HG03342 (cell line): Measurements from ENCODE around the gene FADS1.
A peak's percentile ranks its signal among the peaks of the same experiment; 100 is the strongest.

Experiments used
- ATAC-seq: cut with Tn5 transposase; IDR thresholded peaks from one replicate; pipeline ENCODE4 v1.9.1; 2021; ENCODE audit warnings: mild to moderate bottlenecking, moderate library complexity; ENCODE audit not compliant: unreplicated experiment

Gene FADS1

GRCh38 chr11:61846362-61847020, 29.7 kb upstream of the FADS1 start:
- no peak for ATAC-seq

- no peak for ATAC-seq
Observed at GRCh38 chr11:61844909-61845565, 28.2 kb upstream of the FADS1 start.

- no peak for ATAC-seq
Observed at GRCh38 chr11:61842528-61842820, 25.7 kb upstream of the FADS1 start.

- ATAC-seq: no peak
Observed at GRCh38 chr11:61841636-61842527, 25.1 kb upstream of the FADS1 start.

- ATAC-seq: no peak
Observed at GRCh38 chr11:61840371-61840770, 23.6 kb upstream of the FADS1 start.

GRCh38 chr11:61839742-61840141, 22.9 kb upstream of the FADS1 start:
- ATAC-seq: no peak

GRCh38 chr11:61838921-61839320, 22.1 kb upstream of the FADS1 start:
- no peak for ATAC-seq

- ATAC-seq: no peak
Observed at GRCh38 chr11:61838501-61838900, 21.7 kb upstream of the FADS1 start.

- no peak for ATAC-seq
Observed at GRCh38 chr11:61837411-61838005, 20.7 kb upstream of the FADS1 start.

GRCh38 chr11:61836193-61836592, 19.4 kb upstream of the FADS1 start:
- no peak for ATAC-seq

GRCh38 chr11:61834278-61835048, 17.7 kb upstream of the FADS1 start:
- peak; percentile 90 for ATAC-seq

GRCh38 chr11:61833926-61834277, 17.1 kb upstream of the FADS1 start:
- no peak for ATAC-seq

GRCh38 chr11:61833471-61833870, 16.7 kb upstream of the FADS1 start:
- no peak for ATAC-seq

- no peak for ATAC-seq
Observed at GRCh38 chr11:61832754-61833153, 16.0 kb upstream of the FADS1 start.

GRCh38 chr11:61832207-61832606, 15.4 kb upstream of the FADS1 start:
- no peak for ATAC-seq

GRCh38 chr11:61830237-61831105, 13.7 kb upstream of the FADS1 start:
- no peak for ATAC-seq

GRCh38 chr11:61829806-61830205, 13.0 kb upstream of the FADS1 start:
- no peak for ATAC-seq

- peak; percentile 23 for ATAC-seq
Observed at GRCh38 chr11:61828629-61829407, 12.0 kb upstream of the FADS1 start.

GRCh38 chr11:61828379-61828628, 11.5 kb upstream of the FADS1 start:
- ATAC-seq: no peak
